ENCODE measurements around the gene MRPL27.

Gene MRPL27

GRCh38 chr17:50388728-50389127, 15.7 kb upstream of the MRPL27 start:
- in situ Hi-C loops (cut with MboI; ENCODE audit: low sequenced_read_pairs), result no loop called here

DNA sequence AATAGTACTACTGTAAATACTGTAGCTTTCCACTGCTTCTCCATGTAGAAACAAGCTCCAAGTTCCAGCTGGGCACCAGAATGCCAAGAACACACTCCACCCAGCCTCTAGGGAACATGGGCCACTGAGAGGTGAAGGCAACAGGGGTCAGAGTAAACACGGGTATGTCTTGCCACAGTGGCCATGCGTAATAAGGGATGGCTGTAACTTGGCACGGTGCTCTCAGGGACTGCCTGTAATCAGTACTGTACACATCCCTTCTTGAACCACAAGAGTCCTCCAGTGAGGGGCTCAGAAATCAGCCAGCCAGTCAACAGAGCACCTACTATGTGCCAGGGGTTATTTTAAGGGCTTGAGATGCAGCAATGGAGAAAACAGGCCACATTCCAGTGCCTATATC, 13.5 kb upstream of the MRPL27 start:
- in situ Hi-C loops (cut with MboI; ENCODE audit: low sequenced_read_pairs), result no loop called here

- in situ Hi-C loops (cut with MboI; ENCODE audit: low sequenced_read_pairs), result no loop called here
These were observed 9.9 kb upstream of the MRPL27 start for GRCh38 chr17:50382931-50383330.

DNA sequence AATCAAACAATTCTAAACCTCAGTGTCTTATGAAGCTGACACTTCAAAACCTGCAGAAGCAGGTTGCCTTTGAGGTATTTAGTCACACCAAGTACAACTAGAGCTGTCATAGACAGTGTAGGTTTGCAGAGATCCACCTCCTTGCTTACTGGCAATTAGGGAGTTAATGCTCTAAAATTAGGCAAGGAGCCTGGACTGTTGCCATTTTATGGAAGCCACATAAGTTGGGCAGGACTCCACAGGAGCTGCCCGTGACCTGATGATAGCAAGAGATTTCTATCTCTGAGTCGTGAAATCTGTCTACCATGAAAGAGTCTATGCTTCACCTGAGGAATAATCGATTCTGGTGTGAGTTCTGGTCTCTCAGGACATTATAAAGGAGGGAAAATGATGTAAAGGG, 8.9 kb upstream of the MRPL27 start:
- in situ Hi-C loops (cut with MboI; ENCODE audit: low sequenced_read_pairs), result no loop called here

- in situ Hi-C loops (cut with MboI; ENCODE audit: low sequenced_read_pairs), result no loop called here
These were observed 8.4 kb upstream of the MRPL27 start for GRCh38 chr17:50381260-50381815.

- in situ Hi-C loops (cut with MboI; ENCODE audit: low sequenced_read_pairs), result no loop called here
These were observed 7.6 kb upstream of the MRPL27 start for GRCh38 chr17:50380369-50381259.

GRCh38 chr17:50379351-50380132, 6.6 kb upstream of the MRPL27 start:
- in situ Hi-C loops (cut with MboI; ENCODE audit: low sequenced_read_pairs), result no loop called here

DNA sequence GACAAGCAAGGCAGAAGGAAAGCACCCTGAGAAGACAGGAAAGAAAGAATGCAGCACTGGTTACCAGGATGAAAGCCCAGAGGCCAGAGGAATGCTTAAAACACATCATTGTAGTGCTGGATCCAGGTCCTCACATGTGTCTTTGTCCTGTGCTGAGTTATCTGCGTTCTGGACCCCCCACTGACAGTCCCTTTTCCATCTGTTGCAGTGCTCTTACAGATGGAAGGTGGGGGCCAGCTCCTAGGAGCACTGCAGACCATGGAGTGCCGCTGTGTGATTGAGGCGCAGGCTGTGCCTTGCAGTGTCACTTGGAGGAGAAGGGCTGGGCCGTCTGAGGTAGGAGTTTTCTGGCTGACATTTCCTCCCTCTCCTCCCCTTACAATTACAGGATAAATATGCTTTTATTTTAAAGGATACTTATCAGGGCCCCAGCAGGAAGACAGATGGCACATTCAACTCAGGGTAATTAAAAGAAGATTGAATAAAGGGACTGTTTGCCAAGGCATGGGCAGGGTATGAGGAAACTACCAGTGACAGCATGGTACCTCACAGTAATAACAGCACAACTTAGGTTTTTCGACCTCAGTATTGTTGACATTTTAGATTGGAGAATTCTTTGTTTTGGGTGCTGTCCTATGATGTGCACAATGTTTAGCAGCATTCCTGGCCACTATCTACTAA, 3.0 kb upstream of the MRPL27 start:
- in situ Hi-C loops (cut with MboI; ENCODE audit: low sequenced_read_pairs), result no loop called here

DNA sequence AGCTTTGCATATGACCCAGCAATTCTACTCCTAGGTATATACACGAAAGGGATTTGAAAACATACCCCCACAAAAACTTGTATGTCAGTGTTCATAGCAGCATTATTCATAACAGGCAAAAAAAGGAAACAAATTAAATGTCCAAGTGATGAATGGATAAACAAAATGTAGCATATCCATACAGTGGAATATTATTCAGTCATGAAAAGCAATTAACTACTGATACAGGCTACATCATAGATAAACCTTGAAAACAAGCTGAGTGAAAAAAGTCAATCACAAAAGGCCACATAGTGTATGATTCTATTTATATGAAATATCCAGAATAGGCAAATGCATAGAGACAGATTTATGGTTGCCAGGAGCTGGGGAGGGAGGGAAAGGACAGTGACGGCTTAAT, 721 bp upstream of the MRPL27 start:
- in situ Hi-C loops (cut with MboI; ENCODE audit: low sequenced_read_pairs), result no loop called here

GRCh38 chr17:50372222-50372757, 694 bp downstream of the MRPL27 start:
- in situ Hi-C loops (cut with MboI; ENCODE audit: low sequenced_read_pairs), result no loop called here

- in situ Hi-C loops (cut with MboI; ENCODE audit: low sequenced_read_pairs), result no loop called here
These were observed 1.5 kb downstream of the MRPL27 start for GRCh38 chr17:50371526-50371925.

DNA sequence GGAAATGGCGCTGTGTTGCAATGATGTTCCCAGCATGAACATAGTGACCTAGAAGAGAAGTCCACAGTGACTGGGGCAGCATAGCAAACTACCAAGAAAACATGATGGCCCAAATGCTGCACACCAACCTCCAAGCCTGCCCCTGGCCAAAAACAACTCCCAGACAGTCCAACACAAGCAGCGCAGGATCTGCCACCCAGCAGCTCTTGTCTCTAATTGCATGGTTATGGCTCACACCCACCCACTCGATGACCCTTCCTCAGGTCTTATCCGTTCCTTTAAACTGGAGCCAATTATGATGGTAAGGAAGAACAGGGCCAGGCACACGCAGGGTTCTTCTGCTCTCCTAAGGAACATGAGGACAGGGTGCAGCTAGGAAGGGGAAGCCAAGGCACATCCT, 2.9 kb downstream of the MRPL27 start:
- in situ Hi-C loops (cut with MboI; ENCODE audit: low sequenced_read_pairs), result no loop called here

- in situ Hi-C loops (cut with MboI; ENCODE audit: low sequenced_read_pairs), result no loop called here
These were observed 5.6 kb downstream of the MRPL27 start for GRCh38 chr17:50367401-50367800.

DNA sequence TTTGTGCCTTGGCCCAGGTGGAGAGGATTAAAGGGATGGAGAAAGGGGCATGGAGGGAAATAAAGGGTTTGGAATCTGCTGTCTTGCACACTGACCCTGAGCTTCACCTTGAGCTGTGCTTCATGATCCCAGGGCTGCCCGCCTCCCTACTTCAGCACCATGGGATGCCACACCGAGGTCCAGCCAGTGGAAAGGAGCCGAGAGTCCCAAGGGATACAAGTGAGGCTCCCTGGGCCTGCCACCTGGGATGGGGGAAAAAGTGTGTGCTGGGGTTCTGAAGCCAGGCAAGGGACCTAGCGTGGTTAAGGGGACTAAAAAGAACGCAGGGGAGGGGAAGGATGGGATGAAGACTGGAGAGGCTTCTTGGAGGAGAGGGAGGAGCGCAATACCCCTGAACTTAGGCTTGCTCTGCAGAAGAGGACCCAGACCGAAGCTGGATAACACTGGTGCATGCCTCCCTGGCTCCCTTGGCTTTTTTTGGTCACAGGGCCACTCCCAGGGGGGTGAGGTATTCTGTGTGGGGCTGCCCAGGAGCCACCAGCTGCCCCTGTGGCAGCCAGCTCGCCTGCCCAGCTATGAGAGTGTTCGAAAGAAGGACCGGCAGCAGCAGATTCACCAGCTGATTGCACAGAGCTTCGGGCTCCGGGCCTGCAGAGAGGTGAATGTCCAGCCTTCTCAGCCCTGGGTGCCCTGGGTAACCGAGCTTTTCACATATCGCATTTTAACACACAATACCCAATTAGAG, 7.2 kb downstream of the MRPL27 start:
- in situ Hi-C loops (cut with MboI; ENCODE audit: low sequenced_read_pairs), result no loop called here

DNA sequence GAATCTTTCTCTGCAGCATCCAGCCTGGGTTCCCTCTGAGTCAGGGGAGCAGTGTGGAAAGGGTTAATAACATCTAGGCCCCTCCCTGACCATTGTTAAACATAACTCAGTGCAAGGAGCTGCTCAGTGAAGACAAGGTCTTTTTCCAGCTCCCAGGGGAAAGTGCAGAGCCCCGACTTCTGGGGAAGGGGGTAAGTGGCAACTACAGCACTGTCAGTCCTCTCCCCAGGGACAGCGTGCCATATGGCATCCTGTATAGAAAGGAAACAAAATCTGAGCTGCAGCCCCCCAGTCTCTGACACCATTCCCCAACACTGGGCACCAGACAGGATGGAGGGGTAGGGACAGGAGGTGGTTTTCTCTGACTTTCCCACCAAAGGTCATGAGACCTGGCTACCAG, 7.8 kb downstream of the MRPL27 start:
- in situ Hi-C loops (cut with MboI; ENCODE audit: low sequenced_read_pairs), result no loop called here

DNA sequence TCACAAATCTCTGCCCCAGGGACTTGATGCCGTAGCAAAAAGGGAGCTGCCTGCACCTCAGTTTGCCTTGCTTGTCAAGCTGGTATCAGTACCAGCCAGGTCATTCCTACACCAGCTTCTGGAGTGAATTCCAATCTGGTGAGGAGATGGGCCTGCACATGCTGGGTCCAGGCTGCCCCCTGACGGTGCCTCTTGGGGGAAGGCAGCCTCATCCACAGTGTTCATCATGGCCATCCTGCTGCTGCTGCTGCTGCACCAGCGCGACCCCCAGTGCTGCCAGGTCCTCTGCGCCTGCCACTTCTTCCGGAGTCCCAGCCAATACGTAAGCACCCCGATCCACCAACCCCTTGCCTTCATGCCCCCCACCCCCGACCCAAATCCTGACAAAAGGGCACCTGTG, 8.3 kb downstream of the MRPL27 start:
- in situ Hi-C loops (cut with MboI; ENCODE audit: low sequenced_read_pairs), result no loop called here

- in situ Hi-C loops (cut with MboI; ENCODE audit: low sequenced_read_pairs), result no loop called here
These were observed 8.9 kb downstream of the MRPL27 start for GRCh38 chr17:50364061-50364458.

DNA sequence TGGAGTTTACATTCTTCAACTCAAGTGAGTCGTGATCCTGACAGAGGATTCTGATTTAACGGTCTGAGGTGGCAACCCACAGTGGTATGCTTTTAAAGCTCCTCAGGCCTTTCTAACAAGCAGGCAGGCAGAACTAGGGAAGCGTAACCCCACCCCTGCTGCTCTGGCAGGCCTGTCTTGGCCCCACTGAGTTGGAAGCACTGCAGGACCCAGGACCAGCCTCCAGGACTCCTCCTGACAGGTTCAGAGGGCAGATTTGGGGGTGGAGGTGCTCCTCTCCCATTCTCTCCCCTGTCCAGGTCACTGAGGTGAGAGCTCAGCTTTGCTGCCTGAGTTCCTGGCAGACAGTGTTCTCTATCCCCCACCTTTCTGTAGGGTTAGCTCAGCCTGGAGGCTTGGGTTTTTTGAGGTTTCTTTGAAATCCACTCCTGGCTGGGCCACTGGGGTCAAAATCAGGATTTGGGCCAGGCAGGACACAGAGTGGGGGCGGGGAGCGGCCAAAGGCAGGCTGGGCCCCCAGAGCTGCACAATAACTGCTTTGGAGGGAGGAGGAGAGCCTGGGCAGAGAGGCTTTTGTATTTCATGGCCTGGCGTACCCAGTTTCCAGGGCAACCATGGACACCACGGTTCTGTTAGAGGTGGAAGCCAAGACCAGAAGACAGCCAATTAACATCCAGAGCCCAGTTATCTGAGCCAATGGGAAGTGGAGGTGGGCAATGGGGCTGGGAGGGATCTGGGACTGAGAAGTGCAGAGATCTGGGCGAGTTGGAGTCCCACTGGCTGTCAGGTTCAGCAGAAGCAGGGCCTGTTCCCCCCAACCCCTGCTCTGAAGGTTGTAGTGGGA, 9.5 kb downstream of the MRPL27 start:
- in situ Hi-C loops (cut with MboI; ENCODE audit: low sequenced_read_pairs), result no loop called here

DNA sequence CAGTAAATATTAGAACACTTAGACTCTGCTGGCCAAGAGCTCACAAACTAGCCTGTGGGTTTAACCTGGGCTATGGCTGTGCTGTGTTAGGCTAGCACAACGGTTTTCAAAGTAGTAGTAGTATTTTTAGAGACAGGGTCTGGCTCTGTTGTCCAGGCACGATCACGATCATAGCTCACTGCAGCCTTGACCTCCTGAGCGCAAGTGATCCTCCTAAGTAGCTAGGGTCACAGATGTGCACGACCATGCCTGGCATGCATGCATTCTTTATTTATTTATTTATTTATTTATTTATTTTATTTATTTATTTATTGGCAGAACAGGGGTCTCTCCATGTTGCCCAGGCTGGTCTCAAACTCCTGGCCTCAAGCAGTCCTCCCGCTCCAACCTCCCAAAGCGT, 10.3 kb downstream of the MRPL27 start:
- in situ Hi-C loops (cut with MboI; ENCODE audit: low sequenced_read_pairs), result no loop called here

Measured in HL-60/S4 (cell line).